ENCODE results near the gene CCDC8.
"Not testable (repeated sequence)": the region's sequence is repeated elsewhere in the genome, so short reads cannot be mapped to it uniquely, and the experiment has no call there.

CCDC8 gene

DNA sequence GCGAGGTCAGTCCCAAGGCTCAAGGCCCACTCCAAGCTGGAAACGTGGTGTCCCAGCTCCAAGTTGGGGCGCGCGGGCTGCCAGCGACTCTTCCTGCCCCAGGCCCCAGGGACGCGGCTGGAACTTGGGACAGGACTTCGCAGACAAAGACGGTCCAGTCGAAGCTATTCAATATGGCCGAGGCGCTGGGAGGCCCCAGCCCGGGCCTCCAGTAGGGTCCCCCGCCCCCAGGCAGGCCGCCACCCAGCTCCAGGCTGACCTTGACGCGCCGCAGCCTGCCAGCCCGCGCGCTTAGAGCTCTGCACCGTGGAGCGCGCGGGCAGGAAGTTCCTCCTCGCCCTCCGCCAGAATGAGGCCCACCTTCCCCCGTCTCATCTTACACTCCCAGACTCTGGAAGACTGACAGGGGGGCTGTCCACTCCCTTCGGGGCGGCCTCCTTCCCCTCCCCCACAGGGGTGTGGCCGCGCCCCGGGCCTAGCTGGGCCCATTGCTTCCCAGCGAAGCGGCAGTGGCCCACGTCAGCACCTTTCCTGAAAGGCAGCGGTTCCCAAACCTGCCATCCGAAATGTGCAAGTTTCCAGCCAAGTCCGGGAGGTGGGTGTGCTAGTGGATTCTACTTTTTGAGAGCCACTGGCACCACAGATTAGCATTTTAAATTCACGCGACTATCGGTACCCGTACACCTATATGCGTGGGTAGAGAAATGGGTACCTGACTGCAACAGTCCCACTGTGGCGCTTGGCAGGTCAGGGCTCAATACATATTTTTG, at the start of gene CCDC8:
CCDC8 (minus strand) TSS at position 303 of the 770 bp plus-strand sequence. CDS start 754 bp downstream, outside the sequence.
- DNase-seq, result peak in 8 of 14 donors; percentile 22 to 78 (median 45)

DNA sequence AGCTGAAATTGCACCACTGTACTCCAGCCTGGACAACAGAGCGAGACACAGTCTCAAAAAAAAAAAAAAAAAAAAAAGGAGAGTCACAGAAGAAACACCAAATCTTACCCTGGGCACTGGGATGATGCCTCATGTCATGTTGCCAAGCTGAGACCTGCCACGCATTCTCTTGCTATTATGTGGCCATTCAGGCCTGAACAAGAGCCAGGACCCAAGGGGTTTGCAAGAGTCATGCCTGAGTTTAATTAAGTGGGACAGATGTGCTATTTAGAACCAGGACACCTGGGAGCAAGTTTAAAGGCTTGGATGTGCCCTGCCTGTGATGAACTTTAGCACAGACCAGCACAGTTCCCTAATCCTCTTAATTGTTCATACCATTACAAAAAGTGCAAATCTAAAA, 48.2 kb upstream of the CCDC8 start:
- no peak for DNase-seq

- no peak for DNase-seq
Measured at GRCh38 chr19:46460981-46461380, 47.6 kb upstream of the CCDC8 start.

DNA sequence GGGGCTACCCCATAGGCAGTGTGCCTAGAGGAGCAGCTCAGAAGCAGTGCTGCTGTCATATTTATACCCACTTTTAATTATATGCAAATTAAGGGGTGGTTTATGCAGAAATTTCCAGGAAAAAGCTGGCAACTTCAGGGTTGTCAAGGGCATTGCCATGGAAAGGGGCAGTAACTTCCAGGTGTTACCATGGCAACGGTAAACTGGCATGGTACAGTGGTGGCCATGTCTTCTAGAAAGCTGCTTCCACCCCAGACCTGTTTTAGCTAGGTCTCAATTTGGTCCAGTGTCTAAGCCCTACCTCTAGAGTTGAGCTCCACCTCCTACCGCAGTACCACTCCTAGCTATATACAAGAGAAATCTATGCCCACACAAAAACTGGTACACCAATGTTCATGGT, 46.7 kb upstream of the CCDC8 start:
- no peak for DNase-seq

DNA sequence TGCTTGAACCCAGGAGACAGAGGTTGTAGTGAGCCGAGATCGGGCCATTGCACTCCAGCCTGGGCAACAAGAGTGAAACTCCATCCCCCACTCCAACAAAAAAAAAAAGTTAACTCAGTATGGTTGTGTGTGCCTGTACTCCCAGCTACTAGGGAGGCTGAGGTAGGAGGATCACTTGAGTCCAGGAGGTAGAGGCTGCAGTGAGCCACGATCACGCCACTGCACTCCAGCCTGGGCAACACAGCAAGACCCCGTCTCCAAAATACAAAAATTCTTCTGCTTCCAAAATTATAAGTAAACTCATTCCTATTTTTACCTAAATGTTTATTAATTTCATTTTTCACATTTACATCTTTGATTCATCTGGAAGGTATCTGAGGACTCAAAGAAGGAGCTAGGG, 43.6 kb upstream of the CCDC8 start:
- DNase-seq, result no peak

GRCh38 chr19:46454244-46454643, 40.9 kb upstream of the CCDC8 start:
- no peak for DNase-seq

GRCh38 chr19:46453661-46454060, 40.3 kb upstream of the CCDC8 start:
- DNase-seq, result no peak

DNA sequence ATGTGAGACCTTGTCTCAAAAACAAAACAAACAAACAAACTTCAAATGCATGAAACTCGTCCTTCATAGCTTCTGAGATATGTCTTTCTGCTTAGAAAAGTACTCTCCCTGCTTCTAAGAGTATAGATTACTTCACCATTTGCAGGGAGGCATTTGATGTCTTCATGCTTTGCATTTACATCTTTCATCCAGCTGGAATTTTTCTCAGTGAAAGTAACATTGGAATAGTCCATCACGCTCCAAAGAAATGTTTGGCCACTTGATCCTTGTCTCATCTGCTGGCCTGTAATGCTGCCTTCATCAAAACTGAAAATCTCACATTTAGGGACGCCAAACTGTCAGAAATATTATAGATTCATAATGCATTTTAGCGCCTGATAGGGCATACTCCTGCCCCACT, 38.8 kb upstream of the CCDC8 start:
- DNase-seq, result no peak

DNA sequence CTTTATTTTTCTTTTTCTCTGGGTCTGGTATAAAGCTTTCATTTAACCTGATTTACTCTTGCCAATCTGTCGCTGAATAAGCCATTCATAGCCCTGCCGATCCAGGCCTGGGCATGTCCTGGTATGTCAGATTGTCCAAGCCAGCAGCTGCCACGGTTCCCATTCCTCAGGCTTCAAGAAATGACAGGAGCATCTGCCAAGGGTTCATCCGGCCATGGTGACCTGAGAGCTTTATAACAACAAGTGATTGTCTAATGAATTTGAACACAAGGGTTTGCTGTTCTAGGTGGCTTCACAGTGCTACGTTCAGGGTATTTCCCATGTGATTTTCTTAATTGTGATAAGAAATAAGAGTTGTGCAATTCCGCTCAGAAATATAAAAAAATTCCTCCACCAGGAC, 38.0 kb upstream of the CCDC8 start:
- peak in 1 of 14 donors; percentile 7 for DNase-seq

DNA sequence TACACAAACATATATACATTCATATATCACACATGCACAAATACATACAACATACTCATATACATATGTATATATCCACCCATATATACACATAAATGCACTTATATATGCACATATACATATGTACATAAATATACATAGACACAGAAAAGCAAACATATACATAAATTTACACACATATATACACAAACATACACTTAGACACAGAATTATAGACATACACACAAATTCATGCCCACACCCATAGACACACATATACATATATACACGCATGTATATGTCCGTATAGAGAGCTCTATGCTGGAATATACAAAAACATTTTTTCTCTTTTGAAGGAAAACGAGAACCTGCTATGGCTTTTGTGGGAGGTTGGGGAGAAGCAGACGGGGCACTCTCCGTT, 37.4 kb upstream of the CCDC8 start:
- DNase-seq, result no peak

DNA sequence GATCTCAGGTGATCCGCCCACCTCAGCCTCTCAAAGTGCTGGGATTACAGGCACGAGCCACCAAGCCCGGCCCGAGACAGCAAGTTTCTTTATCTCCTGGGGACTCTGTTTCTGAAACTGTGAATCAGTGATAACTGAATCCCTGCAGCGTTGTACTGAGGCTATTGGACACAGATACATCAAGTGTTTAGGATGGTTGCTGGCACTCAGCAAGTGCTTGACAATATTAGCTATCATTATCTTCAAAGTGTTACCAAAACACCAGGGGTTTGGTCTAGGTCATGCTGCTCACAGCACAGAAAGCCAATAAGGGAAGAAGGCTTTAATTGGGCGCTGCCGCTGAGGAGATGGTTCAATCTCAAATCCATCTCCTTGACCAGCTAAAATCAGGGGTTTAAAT, 35.9 kb upstream of the CCDC8 start:
- DNase-seq, result no peak

GRCh38 chr19:46448601-46449000, 35.2 kb upstream of the CCDC8 start:
- no peak for DNase-seq

DNA sequence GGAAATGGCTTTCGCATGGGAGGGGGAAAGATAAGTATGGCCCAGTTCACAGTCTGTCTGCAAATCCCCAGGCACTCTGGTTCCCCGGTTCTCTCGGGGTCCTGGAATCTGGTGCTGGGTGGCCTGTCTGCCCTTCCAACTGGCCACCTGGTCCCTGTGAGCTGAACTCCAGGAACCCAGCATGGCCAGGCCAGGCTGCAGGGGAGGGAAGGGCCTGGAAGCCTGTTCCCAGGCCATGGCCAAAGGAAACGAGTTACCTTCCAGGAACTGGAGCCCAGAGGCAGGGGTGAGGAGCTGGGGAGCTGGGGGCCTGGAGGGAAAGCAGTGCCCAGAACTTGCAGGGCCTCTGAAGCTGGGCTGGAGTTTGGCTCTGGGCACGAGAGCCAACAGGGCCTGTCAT, 34.5 kb upstream of the CCDC8 start:
- DNase-seq, result no peak

DNA sequence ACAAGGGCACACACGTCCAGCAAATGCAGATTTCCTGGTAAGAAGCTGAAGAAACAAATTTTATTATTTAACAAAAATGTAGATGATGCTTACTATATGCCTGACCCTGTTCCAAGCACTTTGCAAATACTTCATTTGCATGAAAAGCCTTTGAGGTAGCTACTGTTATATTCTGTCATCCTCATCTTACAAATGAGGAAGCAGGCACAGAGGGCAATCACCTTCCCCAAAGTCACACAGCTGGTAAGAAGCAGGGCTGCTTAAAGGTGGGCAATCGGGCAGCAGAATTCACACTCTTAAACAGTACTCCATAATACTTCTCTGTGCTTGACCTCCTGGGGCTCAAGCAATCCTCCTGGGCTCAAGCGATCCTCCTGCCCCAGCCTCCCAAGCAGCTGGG, 33.6 kb upstream of the CCDC8 start:
- DNase-seq, result no peak

DNA sequence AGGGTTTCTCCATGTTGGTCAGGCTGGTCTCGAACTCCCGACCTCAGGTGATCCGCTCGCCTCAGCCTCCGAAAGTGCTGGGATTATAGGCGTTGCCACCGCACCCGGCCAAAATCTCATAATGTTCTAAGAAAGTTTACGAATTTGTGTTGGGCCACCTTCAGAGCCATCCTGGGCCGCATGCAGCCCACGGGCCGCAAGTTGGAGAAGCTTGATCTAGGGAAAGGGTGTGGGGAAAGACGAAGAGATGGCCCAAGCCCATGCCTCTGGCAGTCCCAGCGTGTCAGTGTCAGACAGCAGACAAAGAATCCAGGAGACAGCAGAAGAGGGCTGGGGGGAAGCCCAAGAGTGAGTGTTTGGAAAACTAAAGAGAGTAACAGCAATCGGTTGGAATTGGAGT, 32.7 kb upstream of the CCDC8 start:
- no peak for DNase-seq

DNA sequence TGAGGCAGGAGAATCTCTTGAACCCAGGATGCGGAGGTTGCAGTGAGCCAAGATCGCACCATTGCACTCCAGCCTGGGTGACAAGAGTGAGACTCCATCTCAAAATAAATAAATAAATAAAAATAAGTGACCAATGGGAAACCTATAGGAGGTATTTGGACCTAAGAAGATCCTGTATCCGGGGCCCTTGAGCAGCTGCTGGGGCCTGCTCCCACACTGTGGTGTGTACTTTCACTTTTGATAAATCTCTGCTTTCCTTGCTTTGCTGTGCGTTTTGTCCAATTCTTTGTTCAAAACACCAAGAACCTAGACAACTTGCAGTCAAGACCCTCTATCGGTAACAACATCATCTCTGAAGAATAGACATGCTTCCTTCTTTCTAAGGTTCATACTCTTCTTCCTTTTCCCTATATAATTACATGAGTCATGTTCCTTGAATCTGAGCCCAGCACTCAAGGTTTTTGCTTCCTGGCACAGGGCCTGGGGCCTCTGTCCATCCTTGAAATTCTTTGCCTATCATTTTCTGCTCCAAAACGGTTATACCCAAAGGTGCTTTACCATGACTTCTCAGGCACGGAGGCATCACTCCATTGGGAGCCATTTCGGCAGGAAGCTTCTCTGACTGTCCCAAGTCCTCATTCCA, 29.6 kb upstream of the CCDC8 start:
- no peak for DNase-seq

- no peak for DNase-seq
Measured at GRCh38 chr19:46441866-46442265, 28.5 kb upstream of the CCDC8 start.

DNA sequence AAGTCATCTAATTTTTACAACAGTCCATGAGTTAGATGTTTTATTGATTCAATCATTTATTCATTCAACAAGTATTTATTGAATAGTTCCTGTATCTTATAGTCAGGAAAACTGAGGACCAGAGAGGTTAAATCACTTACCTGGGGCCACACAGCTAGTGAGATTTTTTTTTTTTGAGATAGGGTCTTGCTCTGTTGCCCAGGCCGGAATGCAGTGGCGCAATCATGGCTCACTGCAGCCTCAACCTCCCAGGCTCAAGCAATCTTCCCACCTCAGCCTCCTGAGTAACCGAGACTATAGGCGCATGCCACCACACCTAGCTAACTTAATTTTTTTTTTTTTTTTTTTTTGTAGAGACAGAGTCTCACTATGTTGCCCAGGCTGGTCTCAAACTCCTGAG, 22.3 kb upstream of the CCDC8 start:
- not testable (repeated sequence) for DNase-seq

DNA sequence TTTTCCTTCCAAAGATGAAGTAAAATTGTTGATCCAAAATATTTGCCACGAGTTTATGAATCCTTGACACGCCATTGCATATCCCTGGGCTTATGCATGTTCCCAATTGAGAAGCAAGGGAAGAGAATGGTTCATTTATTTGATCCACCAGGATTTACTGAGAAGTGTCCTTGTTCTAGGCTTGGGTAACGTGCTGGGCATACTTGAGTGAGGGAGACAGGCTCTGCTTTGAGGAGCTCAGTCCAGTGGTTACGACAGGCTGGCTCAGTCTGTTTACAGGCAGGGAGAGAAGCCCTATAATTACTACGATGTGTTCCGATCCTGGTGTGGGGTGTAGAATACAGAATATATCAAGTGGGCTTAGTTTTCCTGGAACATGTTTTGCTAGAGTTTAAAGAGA, 21.6 kb upstream of the CCDC8 start:
- DNase-seq, result peak in 9 of 14 donors; percentile 16 to 70 (median 32)

- DNase-seq, result not testable (repeated sequence)
Measured at GRCh38 chr19:46433470-46433869, 20.1 kb upstream of the CCDC8 start.

- DNase-seq, result no peak
Measured at GRCh38 chr19:46431824-46432223, 18.5 kb upstream of the CCDC8 start.

DNA sequence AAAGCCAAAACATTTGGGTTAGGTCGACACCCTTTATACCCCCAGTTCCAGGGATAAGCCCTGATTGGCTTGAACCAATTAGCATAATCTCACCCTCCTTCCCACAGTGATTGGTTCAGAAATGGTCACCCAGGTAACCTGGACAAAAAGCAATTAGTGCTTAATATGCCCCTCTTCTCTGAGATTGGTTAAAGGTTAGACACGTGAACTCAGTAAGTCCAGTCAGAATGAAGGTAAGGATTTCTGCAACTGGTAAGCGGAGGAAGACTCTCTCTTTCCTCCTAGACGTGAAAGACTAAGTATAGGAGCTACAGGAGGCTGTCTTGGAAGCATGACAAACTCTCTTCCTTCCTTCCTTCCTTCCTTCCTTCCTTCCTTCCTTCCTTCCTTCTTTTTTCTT, 16.6 kb upstream of the CCDC8 start:
- DNase-seq, result no peak

GRCh38 chr19:46428239-46429135, 15.1 kb upstream of the CCDC8 start, which contains the start of gene PNMA8C:
TSS of gene PNMA8C (minus strand) at chr19:46428936. CDS start at chr19:46428359, 577 bp downstream.
- peak in 13 of 14 donors; percentile 38 to 83 (median 67) for DNase-seq

Measured in C1 segment of cervical spinal cord (tissue), 14 donors.